DND-41 (cell line): ENCODE results near the gene ERBB4.

ENCODE experiments used
- CTCF ChIP-seq: IDR thresholded peaks from 2 replicates; pipeline ENCODE4 v1.5.1; 2012; ENCODE audit warnings: borderline replicate concordance, low read length, moderate library complexity, mild to moderate bottlenecking; ENCODE audit not compliant: poor library complexity, severe bottlenecking; ENCODE audit errors: extremely low read depth
- EZH2 ChIP-seq: IDR thresholded peaks from 3 replicates; pipeline ENCODE4 v1.6.1; 2012; ENCODE audit warnings: borderline replicate concordance, low read depth, mild to moderate bottlenecking, moderate library complexity, low read length, inconsistent platforms; ENCODE audit not compliant: severe bottlenecking

GRCh38 chr2:211599146-211599545 is 939.5 kb downstream of the ERBB4 start:
- no peak for TF ChIP-seq CTCF
- no peak for TF ChIP-seq EZH2
